ENCODE results near the gene NUP188.

NUP188 gene

DNA sequence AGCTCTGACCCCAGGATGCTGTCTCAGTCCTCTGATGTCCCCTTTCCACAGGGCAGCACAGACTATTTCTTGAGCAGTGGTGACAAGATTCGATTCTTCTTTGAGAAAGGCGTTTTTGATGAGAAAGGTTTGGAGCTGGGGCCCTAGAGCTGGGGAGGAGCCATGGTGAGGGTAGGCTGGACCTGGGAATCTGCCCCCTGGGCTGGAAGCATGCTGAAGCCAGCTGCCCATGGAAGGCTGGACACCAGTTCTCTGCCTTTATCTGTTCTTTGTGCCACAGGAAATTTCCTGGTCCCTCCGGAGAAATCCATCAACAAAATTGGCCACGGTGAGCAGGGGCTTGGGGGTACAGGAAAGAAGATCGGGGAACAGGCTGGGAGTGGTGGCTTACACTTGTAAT lies 13.8 kb upstream of the NUP188 start (continued):
- no peak for TF ChIP-seq ZNF248 (tag by site-specific recombination; IDR thresholded peaks at IDR 0.05)
- no peak for TF ChIP-seq TCF7L2 (IDR thresholded peaks at IDR 0.05; ENCODE audit: borderline replicate concordance, low read depth, low read length)
- no peak for TF ChIP-seq ZXDB (tag by site-specific recombination; IDR thresholded peaks at IDR 0.05)

DNA sequence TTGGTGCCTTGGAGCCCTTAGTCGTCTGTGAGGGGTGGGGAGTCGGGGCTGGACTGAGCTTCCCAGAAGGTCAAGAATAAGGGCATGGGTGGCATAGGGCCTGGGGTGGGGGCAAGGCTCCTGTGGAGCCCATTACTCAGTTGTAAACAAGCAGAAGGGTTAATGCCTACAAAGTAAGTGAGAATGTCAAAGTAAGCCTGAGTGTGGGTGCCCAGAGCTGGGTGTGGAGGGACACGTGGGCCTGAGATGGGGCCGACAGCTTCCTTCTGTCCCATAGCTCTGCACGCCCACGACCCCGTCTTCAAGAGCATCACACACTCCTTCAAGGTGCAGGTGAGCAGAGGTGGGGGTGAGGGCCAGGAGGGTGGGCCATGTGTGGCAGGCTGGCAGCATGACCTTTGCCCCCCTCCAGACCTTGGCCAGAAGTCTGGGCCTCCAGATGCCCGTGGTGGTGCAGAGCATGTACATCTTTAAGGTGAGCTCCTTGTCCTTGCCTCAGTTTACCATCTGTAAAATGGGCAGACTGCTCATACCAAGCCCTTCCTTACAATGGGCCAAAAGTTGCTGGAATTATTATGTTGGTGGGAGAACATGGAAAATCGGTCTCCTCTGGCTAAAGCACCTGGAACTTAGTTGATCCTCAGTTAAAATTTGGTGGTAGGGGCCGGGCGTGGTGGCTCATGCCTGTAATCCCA lies 11.2 kb upstream of the NUP188 start:
- Histone ChIP-seq H3K4me3 (ENCODE audit: low read depth, low read length) (no peak overlapping the region), H3K9me3 (ENCODE audit: control insufficient read depth, insufficient read depth, low read depth, low read length) (no peaks in the 10 kb centered on the region), H3K4me1 (ENCODE audit: control insufficient read depth, insufficient read depth, low read length) (no peaks in the 10 kb centered on the region), H3K27ac (ENCODE audit: extremely low read depth, low read depth, low read length) (no peak overlapping the region), H3K36me3 (ENCODE audit: control insufficient read depth in 2 of 2, insufficient read depth in 1 of 2, low read length in 2 of 2) (peaks cover 0 to 3% of the 10 kb centered on the region in 2 experiments; a peak in 1 of 3 replicates)
- no peak for TF ChIP-seq ZNF544 (tag by site-specific recombination; IDR thresholded peaks at IDR 0.05)
- TF ChIP-seq BCL11B (tag by site-specific recombination; IDR thresholded peaks at IDR 0.05; ENCODE audit: low read depth), result peak; percentile 53; the same call in 1 of the 2 replicates
- ChIA-PET POLR2A (no interaction called here), CTCF (interaction anchor here (9.1 kb wide), 1 partner anchor 8 kb away, joined by 48 read pairs; no protein-coding TSS in a partner anchor)

DNA sequence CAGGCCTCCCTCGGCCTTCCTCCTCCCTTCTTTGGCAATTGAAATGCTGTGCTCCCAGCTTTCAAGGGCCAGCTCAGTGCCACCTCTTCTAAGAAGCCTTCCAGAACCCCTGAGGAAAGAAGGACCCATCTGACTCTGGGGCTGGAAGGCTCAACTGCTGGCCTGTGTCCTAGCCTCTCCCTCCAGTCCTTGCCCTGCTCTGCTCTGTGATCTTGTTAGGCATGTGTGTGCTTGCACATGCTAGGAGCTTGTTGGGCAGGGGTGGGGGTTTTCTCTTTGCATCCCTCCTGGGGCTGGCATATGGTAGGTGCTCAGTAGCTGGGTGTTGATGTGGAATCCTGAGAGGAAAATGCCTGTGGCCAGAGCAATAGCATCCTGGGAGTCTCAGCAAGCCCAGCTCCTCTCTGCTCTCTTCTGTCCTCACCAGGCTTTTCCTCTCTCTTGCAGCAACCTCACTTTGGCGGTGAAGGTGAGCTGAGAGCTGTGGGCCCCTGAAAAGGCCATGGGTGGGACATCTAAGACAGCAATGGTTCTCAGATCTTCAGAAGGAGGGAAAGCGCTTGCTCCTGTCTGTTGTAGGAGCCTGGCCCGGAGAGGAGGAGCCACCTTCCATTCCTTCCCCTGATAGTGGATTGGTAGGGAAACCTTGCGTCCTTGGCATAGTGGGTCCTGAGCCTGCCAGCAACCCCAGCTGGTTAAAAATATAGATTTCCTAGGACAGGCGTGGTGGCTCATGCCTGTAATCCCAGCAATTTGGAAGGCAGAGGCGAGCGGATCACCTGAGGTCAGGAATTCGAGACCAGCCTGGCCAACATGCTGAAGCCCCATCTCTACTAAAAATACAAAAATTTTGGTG lies 10.0 kb upstream of the NUP188 start:
- no peak for TF ChIP-seq SALL2 (tag by site-specific recombination; IDR thresholded peaks at IDR 0.05; ENCODE audit: borderline replicate concordance)
- TF ChIP-seq, protein P1, sequence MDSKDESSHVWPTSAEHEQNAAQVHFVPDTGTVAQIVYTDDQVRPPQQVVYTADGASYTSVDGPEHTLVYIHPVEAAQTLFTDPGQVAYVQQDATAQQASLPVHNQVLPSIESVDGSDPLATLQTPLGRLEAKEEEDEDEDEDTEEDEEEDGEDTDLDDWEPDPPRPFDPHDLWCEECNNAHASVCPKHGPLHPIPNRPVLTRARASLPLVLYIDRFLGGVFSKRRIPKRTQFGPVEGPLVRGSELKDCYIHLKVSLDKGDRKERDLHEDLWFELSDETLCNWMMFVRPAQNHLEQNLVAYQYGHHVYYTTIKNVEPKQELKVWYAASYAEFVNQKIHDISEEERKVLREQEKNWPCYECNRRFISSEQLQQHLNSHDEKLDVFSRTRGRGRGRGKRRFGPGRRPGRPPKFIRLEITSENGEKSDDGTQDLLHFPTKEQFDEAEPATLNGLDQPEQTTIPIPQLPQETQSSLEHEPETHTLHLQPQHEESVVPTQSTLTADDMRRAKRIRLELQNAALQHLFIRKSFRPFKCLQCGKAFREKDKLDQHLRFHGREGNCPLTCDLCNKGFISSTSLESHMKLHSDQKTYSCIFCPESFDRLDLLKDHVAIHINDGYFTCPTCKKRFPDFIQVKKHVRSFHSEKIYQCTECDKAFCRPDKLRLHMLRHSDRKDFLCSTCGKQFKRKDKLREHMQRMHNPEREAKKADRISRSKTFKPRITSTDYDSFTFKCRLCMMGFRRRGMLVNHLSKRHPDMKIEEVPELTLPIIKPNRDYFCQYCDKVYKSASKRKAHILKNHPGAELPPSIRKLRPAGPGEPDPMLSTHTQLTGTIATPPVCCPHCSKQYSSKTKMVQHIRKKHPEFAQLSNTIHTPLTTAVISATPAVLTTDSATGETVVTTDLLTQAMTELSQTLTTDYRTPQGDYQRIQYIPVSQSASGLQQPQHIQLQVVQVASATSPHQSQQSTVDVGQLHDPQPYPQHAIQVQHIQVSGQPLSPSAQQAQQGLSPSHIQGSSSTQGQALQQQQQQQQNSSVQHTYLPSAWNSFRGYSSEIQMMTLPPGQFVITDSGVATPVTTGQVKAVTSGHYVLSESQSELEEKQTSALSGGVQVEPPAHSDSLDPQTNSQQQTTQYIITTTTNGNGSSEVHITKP (tag by site-specific recombination; IDR thresholded peaks at IDR 0.05), result peak; percentile 73
- no peak for TF ChIP-seq ZNF785 (tag by site-specific recombination; IDR thresholded peaks at IDR 0.05)
- TF ChIP-seq ZNF266 (tag by site-specific recombination; IDR thresholded peaks at IDR 0.05; ENCODE audit: low read depth), result no peak
- TF ChIP-seq, protein P2, sequence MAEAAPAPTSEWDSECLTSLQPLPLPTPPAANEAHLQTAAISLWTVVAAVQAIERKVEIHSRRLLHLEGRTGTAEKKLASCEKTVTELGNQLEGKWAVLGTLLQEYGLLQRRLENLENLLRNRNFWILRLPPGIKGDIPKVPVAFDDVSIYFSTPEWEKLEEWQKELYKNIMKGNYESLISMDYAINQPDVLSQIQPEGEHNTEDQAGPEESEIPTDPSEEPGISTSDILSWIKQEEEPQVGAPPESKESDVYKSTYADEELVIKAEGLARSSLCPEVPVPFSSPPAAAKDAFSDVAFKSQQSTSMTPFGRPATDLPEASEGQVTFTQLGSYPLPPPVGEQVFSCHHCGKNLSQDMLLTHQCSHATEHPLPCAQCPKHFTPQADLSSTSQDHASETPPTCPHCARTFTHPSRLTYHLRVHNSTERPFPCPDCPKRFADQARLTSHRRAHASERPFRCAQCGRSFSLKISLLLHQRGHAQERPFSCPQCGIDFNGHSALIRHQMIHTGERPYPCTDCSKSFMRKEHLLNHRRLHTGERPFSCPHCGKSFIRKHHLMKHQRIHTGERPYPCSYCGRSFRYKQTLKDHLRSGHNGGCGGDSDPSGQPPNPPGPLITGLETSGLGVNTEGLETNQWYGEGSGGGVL (tag by site-specific recombination; IDR thresholded peaks at IDR 0.05), result no peak
- TF ChIP-seq, protein P3, sequence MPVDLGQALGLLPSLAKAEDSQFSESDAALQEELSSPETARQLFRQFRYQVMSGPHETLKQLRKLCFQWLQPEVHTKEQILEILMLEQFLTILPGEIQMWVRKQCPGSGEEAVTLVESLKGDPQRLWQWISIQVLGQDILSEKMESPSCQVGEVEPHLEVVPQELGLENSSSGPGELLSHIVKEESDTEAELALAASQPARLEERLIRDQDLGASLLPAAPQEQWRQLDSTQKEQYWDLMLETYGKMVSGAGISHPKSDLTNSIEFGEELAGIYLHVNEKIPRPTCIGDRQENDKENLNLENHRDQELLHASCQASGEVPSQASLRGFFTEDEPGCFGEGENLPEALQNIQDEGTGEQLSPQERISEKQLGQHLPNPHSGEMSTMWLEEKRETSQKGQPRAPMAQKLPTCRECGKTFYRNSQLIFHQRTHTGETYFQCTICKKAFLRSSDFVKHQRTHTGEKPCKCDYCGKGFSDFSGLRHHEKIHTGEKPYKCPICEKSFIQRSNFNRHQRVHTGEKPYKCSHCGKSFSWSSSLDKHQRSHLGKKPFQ (tag by site-specific recombination; IDR thresholded peaks at IDR 0.05), result no peak
- peak; percentile 68 for TF ChIP-seq ZBTB17 (tag by site-specific recombination; IDR thresholded peaks at IDR 0.05)
- Histone ChIP-seq H3K36me3 (ENCODE audit: control insufficient read depth in 2 of 2, insufficient read depth in 1 of 2, low read length in 2 of 2) (peaks cover 0 to 3% of the 10 kb centered on the region in 2 experiments; a peak in 1 of 3 replicates), H3K4me3 (ENCODE audit: low read depth, low read length) (no peak overlapping the region), H3K9me3 (ENCODE audit: control insufficient read depth, insufficient read depth, low read depth, low read length) (no peaks in the 10 kb centered on the region), H3K27ac (ENCODE audit: extremely low read depth, low read depth, low read length) (no peak overlapping the region), H3K4me1 (ENCODE audit: control insufficient read depth, insufficient read depth, low read length) (no peaks in the 10 kb centered on the region)
- ChIA-PET POLR2A (no interaction called here), CTCF (interaction anchor here (9.1 kb wide), 1 partner anchor 9 kb away, joined by 48 read pairs; no protein-coding TSS in a partner anchor)

All from HEK293 (cell line).